Erythroblast (primary cell): ENCODE data around the gene CLSTN1.

Experiments used
- GATA1 ChIP-seq: IDR thresholded peaks from 2 replicates; pipeline ENCODE4 v1.6.1; 2011; ENCODE audit warnings: low read depth, mild to moderate bottlenecking, control low read depth, low read length, moderate library complexity
- POLR2A ChIP-seq: IDR thresholded peaks from 2 replicates; pipeline ENCODE4 v1.6.1; 2011; ENCODE audit warnings: mild to moderate bottlenecking, low read length

DNA sequence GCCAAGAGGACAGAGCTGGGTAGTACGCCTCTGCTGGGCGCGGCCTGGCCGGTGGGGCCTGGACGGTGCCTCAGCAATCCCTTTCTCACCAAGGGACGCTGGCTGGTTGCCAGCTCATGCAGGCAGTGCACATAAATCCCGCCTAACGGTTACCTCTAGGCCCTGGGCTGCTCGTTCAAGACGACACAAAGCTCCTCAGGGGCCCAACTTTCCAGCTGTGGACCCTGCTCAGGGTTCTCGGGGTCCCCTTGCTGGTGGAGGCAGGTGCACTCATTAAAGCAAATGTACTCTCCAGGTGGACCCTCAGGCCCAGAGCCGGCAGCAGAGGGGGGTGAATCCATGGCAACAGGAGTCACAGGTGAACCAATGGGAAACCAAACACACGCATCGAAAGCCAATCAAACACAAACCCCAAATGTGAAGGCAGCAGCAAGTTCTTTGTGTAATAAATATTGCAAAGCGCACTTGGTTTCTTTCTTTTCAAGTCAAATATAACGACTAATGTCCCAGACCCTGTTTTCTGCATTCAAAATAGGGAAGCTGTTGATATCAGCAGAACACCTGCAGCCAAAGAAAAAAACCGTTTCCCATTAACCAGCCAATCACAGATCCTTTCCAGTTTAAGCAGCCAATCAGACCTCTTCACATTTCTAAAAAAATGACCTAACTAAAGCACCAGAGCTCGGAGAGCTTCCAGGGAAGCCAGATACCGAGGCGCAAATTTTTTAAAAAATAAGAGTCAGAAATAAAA, 26.1 kb upstream of the CLSTN1 start:
- TF ChIP-seq POLR2A (no peak), GATA1 (no peak)
